Measurements from ENCODE around the gene RAB21.

RAB21 gene

GRCh38 chr12:71754461-71755145 is at the start of gene RAB21:
RAB21 (plus strand) TSS chr12:71754863; CDS start chr12:71755130, 267 bp downstream.
- peak; percentile 22; the same call in 1 of the 2 replicates for TF ChIP-seq CTCF (conservative IDR thresholded peaks at IDR 0.05)
- TF ChIP-seq ZFX (IDR thresholded peaks at IDR 0.05), result no peak; the same call in 1 of the 2 replicates
- peak within 1 kb of the TSS; percentile 79 for H3K27ac ChIP-seq

- no peak overlapping the region for H3K27ac ChIP-seq
- TF ChIP-seq ZFX (IDR thresholded peaks at IDR 0.05), result no peak
- no peak for TF ChIP-seq CTCF (conservative IDR thresholded peaks at IDR 0.05)
Observed at GRCh38 chr12:71704920-71705319, 49.7 kb upstream of the RAB21 start.

GRCh38 chr12:71708658-71709057 is 46.0 kb upstream of the RAB21 start:
- no peak for TF ChIP-seq CTCF (conservative IDR thresholded peaks at IDR 0.05)
- TF ChIP-seq ZFX (IDR thresholded peaks at IDR 0.05), result no peak
- no peak overlapping the region for H3K27ac ChIP-seq

- H3K27ac ChIP-seq, result no peak overlapping the region
Observed at GRCh38 chr12:71710276-71711125, 44.2 kb upstream of the RAB21 start.

GRCh38 chr12:71718611-71719010 is 36.1 kb upstream of the RAB21 start:
- H3K27ac ChIP-seq, result no peak overlapping the region
- TF ChIP-seq ZFX (IDR thresholded peaks at IDR 0.05) (no peak), CTCF (conservative IDR thresholded peaks at IDR 0.05) (no peak)

More at GRCh38 chr12:71710276-71711125, 44.2 kb upstream of the RAB21 start:
- TF ChIP-seq ZFX (IDR thresholded peaks at IDR 0.05), result no peak
- TF ChIP-seq CTCF (conservative IDR thresholded peaks at IDR 0.05), result no peak

GRCh38 chr12:71719647-71720370 is 34.9 kb upstream of the RAB21 start:
- no peak overlapping the region for H3K27ac ChIP-seq
- no peak for TF ChIP-seq ZFX (IDR thresholded peaks at IDR 0.05)
- TF ChIP-seq CTCF (conservative IDR thresholded peaks at IDR 0.05), result no peak
